Fibroblast of skin of right biceps (primary cell): ENCODE results near the gene CSF2RB.
A peak's percentile ranks its signal among the peaks of the same experiment; 100 is the strongest.

Source experiments
- DNase-seq: peaks from one replicate; pipeline ENCODE4 v3.0.0-alpha.2; 2013

The CSF2RB gene

DNA sequence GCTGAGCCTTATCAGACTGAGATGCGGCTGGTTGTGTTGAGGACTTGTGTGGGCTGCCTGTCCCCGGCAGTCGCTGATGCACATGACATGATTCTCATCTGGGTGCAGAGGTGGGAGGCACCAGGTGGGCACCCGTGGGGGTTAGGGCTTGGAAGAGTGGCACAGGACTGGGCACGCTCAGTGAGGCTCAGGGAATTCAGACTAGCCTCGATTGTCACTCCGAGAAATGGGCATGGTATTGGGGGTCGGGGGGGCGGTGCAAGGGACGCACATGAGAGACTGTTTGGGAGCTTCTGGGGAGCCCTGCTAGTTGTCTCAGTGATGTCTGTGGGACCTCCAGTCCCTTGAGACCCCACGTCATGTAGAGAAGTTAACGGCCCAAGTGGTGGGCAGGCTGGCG, 25.5 kb downstream of the CSF2RB start:
- DNase-seq = no peak

DNA sequence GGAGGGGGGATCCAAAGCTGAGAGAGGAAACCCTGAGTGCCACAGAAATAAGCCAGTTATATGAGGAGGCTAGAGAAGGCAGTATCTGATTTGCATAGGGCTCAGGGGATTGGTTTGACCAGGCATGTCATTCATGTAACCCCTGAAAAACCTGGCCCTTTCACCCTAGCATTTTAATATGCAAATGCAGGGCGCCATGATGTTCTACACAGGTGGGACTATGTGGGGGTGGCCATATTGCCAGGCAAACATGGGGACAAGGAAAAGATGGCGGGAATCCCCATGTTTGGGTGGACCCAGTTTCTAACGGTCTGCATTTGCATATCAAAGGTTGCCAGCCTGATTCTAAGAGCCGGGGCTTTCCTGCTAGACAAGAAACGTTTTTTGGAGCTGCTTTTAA, 27.2 kb downstream of the CSF2RB start:
- no peak for DNase-seq

DNA sequence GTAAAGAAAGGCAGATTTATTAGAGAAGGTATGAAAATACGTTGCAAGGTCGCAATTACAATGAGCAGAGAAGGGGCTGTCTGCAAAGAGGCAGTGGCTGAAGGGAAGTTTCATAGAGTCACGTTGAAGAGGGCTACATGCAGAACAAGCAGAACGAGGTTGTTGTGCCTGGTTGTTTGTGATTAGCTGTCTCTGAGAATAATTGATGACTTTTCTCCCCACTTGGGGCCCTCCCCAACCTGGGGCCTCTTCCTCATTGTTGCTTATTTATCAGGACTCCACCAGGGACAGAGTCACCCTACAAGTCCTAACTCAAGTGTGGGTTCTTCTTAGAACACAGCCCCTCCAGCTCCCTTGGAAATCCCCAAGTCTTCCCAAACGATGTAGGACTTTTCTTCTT, 29.1 kb downstream of the CSF2RB start:
- DNase-seq = no peak

DNA sequence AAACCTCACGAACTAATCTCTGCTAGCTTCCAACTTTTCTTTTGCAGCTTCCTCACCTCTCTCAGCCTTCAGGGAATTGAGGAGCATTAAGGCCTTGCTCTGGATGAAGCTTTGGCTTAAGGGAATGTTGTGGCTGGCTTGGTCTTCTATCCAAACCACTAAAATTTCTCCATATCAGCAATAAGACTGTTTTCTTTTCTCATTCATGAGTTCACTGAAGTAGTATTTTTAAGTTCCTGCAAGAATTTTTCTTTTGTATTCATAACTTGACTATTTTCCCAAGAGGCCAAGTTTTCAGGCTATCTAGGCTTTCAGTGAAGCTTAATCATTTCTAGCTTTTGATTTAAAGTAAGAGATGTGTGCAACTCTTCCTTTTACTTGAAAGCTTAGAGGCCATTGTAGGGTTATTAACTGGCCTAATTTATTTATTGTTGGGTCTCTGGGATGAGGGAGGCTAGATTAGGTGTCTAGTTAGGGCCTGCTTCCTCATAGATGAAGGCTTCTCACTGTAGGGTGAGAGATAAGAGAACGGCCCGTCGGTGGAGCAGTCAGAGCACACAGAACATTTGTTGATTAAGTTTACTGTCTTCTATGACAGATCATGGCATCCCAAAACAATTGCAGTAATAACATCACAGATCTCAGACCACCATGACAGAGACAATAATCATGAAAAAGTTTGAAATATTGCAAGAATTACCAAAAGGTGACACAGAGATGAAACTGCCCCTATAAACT, 33.2 kb downstream of the CSF2RB start:
- peak; percentile 26 for DNase-seq

DNA sequence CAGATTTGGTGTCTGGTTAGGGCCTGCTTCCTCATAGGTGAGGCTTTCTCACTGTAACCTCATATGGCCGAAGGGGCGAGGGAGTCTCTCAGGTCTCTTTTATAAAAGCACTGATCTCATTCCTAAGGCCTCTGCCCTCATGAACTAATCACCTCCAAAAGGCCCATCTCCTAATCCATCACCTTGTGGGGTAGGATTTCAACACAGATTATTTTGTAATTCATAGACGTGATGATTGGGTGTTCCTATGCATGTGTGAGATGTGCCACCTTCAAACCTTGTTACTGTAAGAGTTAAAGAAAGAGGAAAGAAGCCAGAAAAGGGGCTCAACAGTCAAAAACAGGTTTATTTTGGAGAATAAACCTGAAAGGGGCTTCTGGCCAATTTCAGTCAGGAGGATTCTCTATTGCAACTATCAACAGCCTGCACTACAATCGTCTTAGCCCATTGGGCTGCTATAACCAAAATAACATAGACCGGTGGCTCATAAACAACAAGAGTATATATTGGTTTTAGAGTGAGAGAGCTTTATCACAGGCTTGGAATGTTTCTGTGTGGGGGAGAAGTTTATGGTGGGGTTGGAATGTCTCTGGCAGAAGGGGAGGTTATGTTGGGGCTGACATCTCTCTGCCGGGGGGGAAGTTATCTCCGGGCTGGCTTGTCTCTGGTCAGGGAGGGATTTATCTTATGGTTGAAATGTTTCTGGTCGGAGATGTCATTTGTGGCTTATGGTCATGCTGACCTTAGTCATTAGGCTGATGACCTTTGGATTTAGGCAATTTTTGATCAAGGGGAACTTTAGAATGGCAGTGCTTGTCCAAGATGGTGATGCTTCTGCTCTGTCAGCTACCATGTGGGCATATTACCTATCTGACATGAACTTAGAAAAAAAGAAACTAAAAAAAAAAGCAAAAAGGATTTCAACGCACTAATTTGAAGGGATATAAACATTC, 35.1 kb downstream of the CSF2RB start:
- DNase-seq = peak; percentile 23

DNA sequence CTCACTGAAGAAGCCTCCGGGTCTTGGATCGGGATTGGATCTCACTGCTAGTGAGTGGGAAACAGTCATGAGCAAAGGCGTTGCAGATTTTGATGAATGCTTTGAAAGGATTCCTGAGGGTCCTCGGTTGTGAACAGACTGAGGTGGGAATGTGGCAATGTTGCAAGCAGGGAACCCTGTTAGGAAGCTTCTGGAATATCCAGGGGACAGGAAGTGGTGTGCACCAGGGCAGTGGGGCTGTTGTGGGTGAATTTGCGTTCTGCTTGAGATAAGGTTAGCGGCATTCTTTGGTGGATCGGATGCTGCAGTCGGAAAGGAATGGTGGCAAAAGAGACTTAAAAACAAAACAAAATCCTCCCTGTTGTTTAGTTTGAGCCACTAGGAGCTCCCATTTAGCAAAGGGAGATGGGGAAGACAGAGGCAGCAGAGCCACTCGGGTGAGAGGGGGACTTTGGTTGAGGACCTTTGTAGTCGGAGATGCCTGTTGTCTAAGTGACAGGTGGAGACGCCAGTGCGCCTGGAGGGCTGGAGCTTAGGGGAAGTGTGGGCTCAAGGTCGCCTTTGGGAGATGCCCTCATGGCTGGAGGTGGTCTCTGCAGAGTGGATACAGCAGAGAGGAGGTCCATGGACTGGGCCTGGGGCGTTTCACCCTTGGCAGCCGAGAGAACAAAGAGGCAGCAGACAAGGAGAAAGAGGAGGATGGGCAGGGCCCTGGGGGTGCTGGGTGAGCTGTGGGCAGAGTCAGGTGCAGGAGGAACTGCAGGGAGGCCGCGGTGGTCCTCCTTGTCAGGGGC, 37.6 kb downstream of the CSF2RB start:
- DNase-seq = no peak

DNA sequence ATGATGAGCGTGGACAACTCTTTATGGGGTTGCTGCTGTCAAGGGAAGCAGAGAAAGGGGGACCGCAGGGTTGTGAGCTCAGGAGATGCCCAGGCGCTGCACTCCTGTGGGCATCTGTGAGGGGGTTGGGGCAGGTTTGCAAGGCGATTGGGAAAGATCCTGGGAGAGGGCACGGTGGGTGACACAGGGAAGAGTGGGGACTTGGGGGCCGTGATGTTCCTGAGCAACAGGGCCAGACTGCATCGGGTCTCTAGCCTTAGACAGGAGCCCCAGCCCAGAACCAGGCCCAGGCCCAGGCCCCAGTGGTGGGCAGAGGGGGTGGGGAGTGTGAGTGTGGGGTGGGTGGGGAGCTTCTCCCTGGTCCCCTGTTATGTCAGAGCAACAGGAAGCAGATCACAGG, 38.3 kb downstream of the CSF2RB start:
- no peak for DNase-seq

DNA sequence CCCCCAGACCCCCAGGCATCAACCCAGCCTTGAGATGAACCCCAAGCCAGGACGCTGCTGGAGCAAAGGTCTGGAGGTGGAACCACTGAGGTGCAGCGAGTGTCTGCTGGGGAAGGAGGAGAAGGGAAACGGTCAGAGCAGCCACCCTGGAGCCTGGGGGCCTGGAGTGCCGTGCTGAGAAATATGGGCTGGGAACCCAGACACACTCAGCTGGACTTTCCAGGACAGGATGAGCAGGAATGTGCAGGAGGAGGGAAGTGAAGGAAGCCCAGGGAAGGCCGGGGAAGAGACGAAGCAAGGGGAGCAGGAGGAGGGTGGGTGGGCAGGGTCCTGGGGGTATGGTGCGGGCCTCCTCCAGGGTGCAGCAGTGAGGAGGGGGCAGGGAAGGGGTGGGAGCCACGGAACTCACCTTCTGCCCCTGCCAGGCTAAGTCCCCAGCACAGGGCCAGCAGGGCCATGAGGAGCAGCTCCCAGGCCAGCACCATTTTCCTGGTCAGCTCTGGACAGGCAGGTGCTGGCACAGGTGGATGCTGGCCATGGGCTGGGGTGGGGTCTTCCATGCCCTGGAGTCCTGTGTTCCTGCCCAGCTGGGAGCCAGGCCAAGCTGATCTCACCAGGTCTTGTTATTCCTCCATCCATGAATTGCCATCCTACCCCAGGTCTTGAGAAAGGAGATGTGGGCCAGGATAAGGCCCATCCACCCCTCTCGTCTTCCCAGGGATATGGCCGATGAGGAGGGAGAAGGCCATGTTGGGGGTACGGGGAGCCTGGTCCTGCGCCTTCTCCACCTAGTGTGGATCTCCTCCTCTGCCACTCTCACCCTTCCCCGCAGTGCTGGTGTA, 40.0 kb downstream of the CSF2RB start:
- no peak for DNase-seq

DNA sequence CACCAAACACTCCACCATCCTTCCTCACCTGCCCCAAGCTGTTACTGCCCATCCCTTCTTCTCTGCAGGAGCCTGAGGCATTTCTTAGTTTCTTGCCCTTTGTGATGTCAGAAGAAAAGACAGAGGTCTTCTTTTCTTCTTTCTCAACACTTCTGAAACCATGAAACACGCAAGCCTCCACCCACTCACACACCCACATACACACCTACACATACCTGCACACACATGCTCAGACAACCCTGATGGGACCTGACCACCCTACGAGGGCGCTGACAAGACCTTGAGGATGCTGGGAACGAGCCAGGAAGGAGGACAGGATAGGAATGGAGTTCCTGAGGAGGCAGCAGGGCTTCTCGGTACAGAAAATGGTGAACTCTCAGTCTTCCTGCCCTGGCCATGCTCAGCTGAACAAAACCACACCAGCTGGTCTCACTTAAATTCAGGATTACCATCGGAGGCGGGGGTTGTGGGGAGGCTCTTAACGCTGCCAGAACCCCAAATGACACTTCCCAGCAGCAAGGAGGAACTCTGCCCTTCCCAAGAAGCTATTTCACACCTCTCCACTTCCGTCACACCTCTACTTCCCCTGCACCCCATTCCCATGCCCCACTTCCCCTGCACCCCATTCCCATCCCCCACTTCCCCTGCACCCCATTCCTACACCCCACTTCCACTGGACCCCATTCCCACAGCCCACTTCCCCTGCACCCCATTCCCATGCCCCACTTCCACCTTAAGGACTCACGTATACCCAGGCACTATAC, 41.0 kb downstream of the CSF2RB start:
- DNase-seq = no peak

DNA sequence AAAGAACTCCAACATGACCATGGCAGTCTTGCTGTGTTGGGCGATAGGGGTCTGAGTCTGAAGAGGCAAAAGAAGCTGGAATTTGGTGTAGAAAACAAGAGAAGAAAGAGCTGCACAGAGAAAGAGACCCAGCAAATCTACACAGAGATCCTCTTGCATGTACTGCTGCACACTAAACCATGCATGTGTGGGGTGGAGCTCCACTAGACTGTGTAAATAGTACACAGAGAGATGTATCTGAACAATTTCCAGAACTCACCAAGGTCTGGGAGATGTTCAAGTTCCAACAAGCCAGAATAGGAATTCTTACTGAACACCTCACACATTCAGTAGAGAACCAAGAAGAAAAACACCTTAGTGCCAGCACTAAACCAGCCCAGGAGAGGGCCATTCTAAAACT, 42.3 kb downstream of the CSF2RB start:
- no peak for DNase-seq

DNA sequence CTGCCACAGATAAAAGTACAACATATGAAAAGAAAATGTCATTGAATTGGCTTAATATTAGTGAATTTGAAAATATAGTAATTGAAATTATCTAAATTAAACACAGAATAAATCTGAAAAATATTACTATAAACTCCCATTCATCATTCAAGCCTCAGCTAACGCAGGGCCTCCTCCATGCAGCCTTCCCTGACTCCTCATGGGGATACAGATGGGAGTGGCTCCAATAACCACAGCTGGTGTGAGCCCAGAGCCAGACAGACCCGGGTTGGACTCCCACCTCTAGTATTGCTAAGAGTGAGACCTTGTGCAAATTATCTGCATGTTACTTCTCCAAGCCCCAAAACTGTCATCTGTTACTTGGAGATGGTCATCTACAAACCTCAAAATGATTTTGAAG, 44.9 kb downstream of the CSF2RB start:
- no peak for DNase-seq

DNA sequence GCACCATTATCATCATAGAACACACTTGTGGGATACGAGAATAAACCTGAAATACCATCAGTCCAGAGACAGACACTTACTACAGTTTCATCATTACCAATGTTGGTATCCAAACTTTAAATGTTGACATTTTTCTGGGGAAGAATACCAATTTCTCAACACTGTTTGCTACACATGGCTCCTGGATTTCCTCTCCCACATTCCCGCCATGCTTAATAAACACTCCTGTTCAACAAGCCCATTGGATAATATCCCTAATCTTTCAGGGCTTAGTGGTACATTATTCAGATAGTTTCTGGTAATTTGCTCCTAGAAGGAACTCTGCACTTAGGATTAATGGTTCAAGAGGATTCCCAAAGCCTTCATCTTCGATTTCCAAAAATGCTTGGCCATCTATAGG, 48.2 kb downstream of the CSF2RB start:
- DNase-seq = peak; percentile 17

DNA sequence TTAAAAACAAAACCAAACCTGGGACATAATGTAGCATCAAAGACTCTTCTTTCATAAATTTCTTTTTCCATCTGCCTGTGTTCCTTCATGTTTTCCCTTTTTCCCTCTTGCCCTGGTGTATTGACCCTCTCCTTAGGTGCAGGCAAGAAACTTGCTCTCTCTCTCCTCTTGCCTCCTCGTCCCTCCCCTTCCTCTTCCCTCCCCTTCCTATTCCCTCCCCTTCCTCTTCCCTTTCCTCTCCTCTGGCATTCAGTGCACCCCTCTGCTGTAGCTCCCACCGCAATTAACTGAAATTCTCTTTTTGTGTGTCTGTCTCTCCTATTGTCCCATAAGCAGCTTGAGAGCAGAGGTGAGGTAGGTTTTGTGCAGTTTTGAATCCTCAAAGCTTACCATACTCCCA, 49.9 kb downstream of the CSF2RB start:
- DNase-seq = no peak

DNA sequence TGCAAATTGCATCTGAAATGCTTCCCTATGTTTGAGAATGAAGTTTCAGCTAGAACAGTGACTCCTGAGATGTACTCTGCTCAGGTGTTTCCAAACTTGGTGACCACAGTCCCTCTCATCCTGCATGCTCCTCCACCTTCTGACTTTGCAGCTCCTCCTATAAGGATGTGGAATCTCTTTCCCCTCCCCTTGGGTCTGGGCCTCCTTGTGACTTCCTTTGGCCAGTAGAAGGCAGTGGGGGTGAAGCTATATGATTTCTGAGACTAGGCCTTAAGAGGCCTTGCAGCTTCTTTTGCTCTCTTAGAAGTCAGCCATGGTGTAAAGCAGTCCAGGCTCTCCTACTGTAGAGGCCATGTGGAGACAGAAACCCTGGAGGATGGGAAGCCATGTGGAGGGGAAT, 50.7 kb downstream of the CSF2RB start:
- no peak for DNase-seq

DNA sequence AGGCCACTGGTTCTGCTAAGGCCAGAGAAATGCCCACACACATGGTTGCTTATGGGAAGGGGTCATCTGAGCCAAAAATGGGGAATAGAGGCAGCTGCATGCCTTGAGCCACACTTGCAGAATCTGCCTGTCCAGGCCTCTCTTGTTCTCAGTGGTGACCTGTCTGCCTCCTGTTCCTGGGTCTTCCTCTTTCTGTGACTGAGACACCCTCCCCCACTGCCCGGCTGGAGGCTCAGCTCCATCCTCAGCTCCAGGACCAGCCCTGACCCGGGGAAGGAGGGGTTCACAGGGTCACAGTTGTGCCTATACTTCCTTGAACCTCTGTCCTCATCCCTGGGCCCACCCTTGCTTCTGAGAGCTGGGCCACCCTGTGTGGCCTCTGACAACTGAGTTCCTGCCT, 52.3 kb downstream of the CSF2RB start:
- no peak for DNase-seq

DNA sequence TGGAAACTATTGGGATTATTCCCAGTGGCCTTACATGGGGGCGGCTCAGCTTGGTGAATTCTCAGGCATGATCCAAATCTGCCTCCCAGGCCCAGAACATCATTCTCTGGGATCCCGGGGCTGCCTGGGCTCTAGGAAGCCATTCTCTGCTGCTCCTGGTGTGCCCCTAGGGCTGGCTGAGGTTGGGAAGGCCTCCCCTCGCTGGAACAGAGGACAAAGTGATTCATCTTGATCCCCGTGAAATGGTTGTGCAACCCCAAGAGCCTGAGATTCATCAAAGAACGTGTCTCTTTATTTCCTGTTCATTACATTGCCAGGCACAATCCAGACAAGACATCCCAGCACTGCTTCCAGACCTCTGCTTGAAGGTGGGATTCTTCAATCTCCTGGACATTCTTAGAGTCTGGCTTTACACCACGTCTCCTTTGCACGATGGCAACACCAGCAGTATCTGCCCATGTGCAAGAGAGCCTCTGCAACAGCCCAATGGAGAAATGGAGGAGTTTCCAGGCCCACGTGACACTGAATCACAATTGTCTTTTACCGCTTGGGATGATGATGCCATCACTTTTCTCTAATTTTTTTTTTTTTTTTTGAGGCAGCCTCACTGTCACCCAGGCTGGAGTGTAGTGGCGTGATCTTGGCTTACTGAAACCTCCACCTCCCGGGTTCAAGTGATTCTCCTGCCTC, 53.6 kb downstream of the CSF2RB start:
- no peak for DNase-seq

DNA sequence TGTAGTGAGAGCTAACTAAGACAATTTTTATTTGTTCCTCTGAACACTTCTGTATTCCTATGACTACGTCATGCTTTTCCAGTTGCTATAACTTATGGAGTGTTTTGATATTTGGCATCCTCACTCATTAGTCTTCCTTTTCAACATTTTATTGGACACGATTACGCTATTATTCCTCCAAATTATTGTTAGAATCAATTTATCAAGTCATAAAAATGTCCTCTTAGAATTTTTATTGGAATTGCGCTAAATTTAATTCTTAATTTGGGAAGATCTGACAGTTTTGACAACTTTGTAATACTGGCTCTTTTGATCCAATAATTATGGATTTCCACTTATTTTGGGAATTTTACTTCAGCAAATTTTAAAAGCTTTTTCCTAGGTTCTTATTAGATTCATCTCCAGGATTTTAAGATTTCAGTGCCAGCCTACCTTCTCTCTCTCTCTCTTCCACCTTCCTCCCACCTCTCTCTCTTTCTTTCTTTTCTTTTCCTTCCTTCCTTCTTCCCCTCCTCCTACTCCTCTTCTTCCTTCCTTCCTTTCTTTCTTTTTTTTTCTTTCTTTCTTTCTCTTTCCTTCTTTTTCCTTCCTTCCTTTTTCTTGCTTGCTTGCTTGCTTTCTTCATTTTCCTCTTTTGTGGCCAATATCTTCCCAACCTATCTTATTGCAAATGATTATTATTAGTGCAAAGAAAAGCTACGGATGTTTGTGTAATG, 55.0 kb downstream of the CSF2RB start:
- DNase-seq = no peak

DNA sequence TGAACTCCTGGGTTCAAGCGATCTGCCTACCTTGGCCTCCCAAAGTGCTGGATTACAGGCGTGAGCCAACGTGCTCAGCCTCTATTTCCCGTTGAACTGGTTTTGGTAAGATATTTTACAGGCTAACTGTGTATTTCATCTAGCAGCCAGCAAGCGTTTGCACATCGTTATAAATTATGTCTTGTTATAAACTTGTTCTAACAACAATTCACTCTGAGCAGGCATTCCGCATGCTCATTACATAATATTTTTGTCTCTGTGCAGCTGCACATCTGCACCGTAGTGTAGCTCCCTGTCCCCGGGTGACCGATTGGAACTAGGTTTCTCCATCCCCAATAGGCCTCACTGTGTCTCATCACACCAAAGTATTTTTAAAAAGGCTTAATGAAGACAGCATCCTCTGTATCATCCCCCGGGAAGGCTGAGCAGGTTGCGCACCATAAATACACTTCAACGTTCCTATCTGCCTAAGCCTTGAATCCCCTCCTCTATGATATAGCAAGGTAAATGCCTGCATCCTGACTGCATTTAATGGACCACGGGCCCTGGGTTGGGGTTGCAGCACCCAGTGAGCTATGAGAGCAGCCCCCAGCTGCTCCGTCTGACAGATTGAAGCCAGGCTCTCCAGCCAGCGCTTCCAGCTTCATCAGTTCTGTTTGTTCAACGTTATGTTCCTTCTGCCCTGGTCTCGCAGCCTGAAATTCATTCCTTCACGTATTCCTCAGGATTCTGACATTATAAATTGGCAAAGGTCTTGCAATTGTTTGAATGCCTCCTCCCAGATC, 58.1 kb downstream of the CSF2RB start:
- no peak for DNase-seq

DNA sequence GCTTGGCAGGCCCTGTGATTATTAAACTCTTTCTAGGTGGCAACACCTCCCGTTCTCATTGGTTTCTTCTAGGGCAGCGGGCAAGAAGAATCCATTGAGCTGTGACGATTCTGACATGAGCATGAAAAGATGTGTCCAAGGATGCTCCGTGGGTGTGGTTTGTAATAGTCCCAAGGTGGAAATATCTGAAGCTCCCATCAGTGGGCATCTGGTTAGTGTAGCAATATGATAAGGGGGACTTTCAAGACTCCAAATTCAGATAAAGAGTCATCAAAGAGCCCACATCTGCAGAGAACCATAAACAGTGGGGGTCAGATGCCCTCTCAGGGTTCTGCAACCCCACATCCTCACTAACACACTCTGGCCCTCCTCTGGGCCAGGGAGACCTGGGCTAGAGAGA, 63.2 kb downstream of the CSF2RB start:
- DNase-seq = no peak
